ENCODE results near the gene CMTM2. TPM values are rescaled to one million over a fixed set of nuclear protein-coding genes. Genes with fewer than 3 reads are reported as not detected.

The CMTM2 gene
- total and polyA plus RNA-seq, 2 donors (not counting 1 experiment from before 2014, with no cell fraction given): not detected

- H3K4me3 Mint-ChIP-seq: no peak overlapping the region
- POLR2A ChIA-PET: interaction anchor here (1.2 kb wide), 1 partner anchor 57 kb away, joined by 3 read pairs; the partner anchor contains the start of gene CKLF
These were observed 29.9 kb downstream of the CMTM2 start for GRCh38 chr16:66609139-66609510.

More at GRCh38 chr16:66609139-66609510, 29.9 kb downstream of the CMTM2 start:
- Histone ChIP-seq H3K79me2 (ENCODE audit: control insufficient read depth, insufficient read depth, low read length) (no peaks in the 10 kb centered on the region), H3K27ac (ENCODE audit: low read length in 2 of 2) (no peak overlapping the region), H3K4me2 (replicated peaks; ENCODE audit: low read depth, low read length, poor library complexity, severe bottlenecking) (no peak overlapping the region), H3K4me3 (ENCODE audit: control extremely low read depth in 1 of 5, extremely low read depth in 1 of 5, insufficient read depth in 1 of 5, low read depth in 2 of 5, low read length in 4 of 5) (no peak overlapping the region), H3K27me3 (replicated peaks in 1 of 4; ENCODE audit: control extremely low read depth in 1 of 4, control insufficient read depth in 3 of 4, insufficient read depth in 4 of 4, low read length in 3 of 4) (peaks cover 0 to 26% (median 11%) of the 10 kb centered on the region in 4 experiments), H3K36me3 (replicated peaks in 1 of 2; ENCODE audit: control extremely low read depth in 1 of 2, control insufficient read depth in 1 of 2, extremely low read depth in 1 of 2, insufficient read depth in 2 of 2, low read length in 1 of 2) (peaks cover 0 to 4% of the 10 kb centered on the region in 2 experiments), H3K4me1 (ENCODE audit: control insufficient read depth in 2 of 2, insufficient read depth in 2 of 2, low read length in 2 of 2) (peaks cover 34 to 37% of the 10 kb centered on the region in 2 donors), H3K9me3 (ENCODE audit: control extremely low read depth in 1 of 3, control insufficient read depth in 2 of 3, insufficient read depth in 1 of 3, low read length in 2 of 3) (no peaks in the 10 kb centered on the region), H4K20me1 (ENCODE audit: control insufficient read depth, insufficient read depth, low read length, poor library complexity, severe bottlenecking) (peaks cover 36% of the 10 kb centered on the region), H2AFZ (ENCODE audit: insufficient read depth, low read depth, low read length, poor library complexity, severe bottlenecking) (no peak overlapping the region), H3K9ac (ENCODE audit: low read length) (no peak overlapping the region)
- intact Hi-C loops (cut with micrococcal nuclease): loop anchor here (5.0 kb wide), 3 partner anchors 88 to 263 kb away; partner anchors contain the start of genes CMTM4 and DYNC1LI2
- H3K27ac Mint-ChIP-seq: no peak overlapping the region
- DNase-seq (no peak), ATAC-seq (ENCODE audit: low read depth) (no peak)
- 100% methylated on average over 7 of the region's 12 CpGs for WGBS (ENCODE audit: insufficient coverage)
- peaks cover 16% of the 10 kb centered on the region for H3K27me3 Mint-ChIP-seq
- CTCF ChIA-PET: interaction anchor here (0.9 to 3.3 kb wide), 23 partner anchors 9 to 259 kb away, joined by 3 to 25 read pairs (median 5); partner anchors contain the start of genes CKLF and CMTM2
- H3K4me1 Mint-ChIP-seq: peaks cover 28% of the 10 kb centered on the region
- TF ChIP-seq EZH2 (IDR thresholded peaks at IDR 0.05; ENCODE audit: borderline replicate concordance, insufficient read depth, low read depth, low read length, poor library complexity, severe bottlenecking): no peak
- TF ChIP-seq CTCF (IDR thresholded peaks at IDR 0.05): no peak
- no peaks in the 10 kb centered on the region for H3K9me3 Mint-ChIP-seq (ENCODE audit: insufficient read depth)

Measured in B cell (primary cell).